Lower leg skin (tissue), 4 donors: ENCODE data around the gene SAMD9L. TPM values are rescaled to one million over a fixed set of nuclear protein-coding genes. Genes with fewer than 3 reads are reported as not detected.
A peak's percentile ranks its signal among the peaks of the same experiment; 100 is the strongest.

Experiments
- DNase-seq, 2 donors: peaks; one replicate each; pipeline ENCODE4 v3.0.0-alpha.2; 2019; ENCODE audit warnings: low spot score in 2 of 2
- H3K4me3 ChIP-seq: fragments of 200-600 bp; sonication (generic); 2 replicates; pipeline ENCODE4 v1.5.1; 2017; ENCODE audit warnings: mild to moderate bottlenecking, low read depth; ENCODE audit not compliant: poor library complexity, severe bottlenecking
- POLR2A ChIP-seq, 2 donors: fragments of 450-650 bp; IDR thresholded peaks; one replicate each; pipeline ENCODE4 v1.6.1; 2016 to 2017; ENCODE audit warnings: antibody characterized with exemption in 2 of 2, mild to moderate bottlenecking in 1 of 2, moderate library complexity in 1 of 2
- WGBS, 2 donors: methylation state at CpG; one replicate each; pipeline ENCODE4 v1.1.5; 2018; 5-methylcytosine and 5-hydroxymethylcytosine counted together
- intact Hi-C: fragments of 100-400 bp; cut with DNase I; formaldehyde crosslinking; loops from one replicate; pipeline ENCODE4 v1.15.0; 2023; ENCODE audit warnings: low total_unique reads
- total RNA-seq, 4 donors: library from RNA; depleted of rRNA; stranded (reverse); fragments of >200 nt; gene quantifications; one replicate each; pipeline ENCODE4 v1.1.0, GENCODE V29; 2016
- TF ChIP-seq, protein P1 (sequence below), 3 donors: fragments of 450-650 bp; IDR thresholded peaks; one replicate each; pipeline ENCODE4 v1.5.1; 2016; ENCODE audit warnings: antibody characterized with exemption in 3 of 3, mild to moderate bottlenecking in 3 of 3, moderate library complexity in 2 of 3

Gene SAMD9L
- total RNA-seq, 4 donors from 2014 or later = 0.65 to 2.5 (median 1.5) TPM

DNA sequence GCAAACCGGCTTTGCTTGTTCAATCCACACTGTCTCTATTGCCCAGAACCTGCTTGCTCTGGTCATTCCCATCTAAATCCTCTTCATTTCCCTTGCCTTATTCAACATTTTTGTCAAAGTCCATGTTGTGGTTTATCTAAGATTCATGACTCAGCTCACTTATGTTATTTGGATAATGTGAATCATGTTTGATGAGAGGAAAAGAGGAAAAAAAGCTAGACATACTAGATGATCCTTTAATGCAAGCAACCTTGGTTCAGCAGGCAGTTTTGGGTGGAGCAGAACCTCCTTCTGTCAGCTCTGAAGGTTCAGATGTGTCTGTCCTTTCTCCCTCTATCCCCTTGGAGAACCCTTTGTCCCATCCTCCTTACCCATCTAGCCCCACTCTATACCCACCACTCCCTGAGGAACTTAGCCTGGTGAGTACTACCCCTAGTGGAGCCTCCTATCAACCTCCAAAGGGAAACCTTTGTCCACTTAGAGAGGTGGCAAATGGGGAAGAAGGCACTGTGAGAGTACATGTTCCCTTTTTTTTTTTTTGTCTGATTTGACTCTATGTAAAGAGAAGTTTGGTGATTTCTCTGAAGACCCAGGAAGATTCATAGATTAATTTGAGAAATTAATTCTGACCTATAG lies 2.1 kb upstream of the SAMD9L start:
- intact Hi-C loops = no loop called here
- TF ChIP-seq, protein P1, sequence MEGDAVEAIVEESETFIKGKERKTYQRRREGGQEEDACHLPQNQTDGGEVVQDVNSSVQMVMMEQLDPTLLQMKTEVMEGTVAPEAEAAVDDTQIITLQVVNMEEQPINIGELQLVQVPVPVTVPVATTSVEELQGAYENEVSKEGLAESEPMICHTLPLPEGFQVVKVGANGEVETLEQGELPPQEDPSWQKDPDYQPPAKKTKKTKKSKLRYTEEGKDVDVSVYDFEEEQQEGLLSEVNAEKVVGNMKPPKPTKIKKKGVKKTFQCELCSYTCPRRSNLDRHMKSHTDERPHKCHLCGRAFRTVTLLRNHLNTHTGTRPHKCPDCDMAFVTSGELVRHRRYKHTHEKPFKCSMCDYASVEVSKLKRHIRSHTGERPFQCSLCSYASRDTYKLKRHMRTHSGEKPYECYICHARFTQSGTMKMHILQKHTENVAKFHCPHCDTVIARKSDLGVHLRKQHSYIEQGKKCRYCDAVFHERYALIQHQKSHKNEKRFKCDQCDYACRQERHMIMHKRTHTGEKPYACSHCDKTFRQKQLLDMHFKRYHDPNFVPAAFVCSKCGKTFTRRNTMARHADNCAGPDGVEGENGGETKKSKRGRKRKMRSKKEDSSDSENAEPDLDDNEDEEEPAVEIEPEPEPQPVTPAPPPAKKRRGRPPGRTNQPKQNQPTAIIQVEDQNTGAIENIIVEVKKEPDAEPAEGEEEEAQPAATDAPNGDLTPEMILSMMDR (IDR thresholded peaks at IDR 0.05) = no peak
- TF ChIP-seq POLR2A (IDR thresholded peaks at IDR 0.05) = no peak
- H3K4me3 ChIP-seq = no peak overlapping the region
- DNase-seq = no peak
- WGBS, 2 donors = 90 to 91% methylated on average over 1 of the region's 1 CpG

DNA sequence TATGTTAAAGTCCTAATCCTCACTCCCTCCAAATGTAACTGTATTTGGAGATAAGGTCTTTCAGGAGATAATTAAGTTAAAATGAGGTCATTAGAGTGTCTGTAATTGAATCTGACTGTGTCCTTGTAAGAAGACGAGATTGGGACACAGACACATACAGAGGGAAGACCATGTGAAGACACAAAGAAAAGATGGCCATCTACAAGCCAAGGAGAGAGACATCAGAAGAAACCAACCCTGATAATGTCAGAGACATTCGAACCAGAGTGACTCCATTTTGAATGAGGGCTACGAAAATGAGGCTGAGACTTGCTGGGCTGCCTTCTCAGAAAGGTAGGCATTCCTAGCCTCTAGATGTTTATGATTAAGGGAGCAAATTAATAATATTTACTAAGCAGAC lies 542 bp upstream of the SAMD9L start:
- WGBS, 2 donors = 77 to 90% methylated on average over 3 of the region's 3 CpGs

DNA sequence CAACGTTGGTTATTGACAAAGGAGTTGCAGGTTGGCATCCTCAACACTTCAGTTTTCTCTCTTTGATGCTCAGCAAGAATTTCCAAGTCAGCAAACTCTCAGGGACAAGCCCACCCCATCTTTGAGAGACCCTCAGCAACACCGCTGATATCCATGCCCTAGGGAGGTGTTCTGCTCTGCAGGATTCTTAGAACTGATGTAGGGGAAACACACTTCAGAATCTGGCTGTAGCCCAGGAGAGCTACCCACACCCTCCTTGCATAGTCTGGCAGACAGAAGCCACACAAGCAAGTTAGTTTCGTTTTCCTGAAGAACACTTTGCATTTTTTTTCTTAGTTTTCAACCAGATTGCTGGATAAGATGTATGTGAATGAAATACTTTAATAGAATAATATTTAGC lies 822 bp downstream of the SAMD9L start:
- 3 to 6% methylated on average over 3 of the region's 3 CpGs for WGBS, 2 donors
- TF ChIP-seq, protein P1 (IDR thresholded peaks at IDR 0.05) = no peak
- TF ChIP-seq POLR2A (IDR thresholded peaks at IDR 0.05) = no peak
- no peak overlapping the region for H3K4me3 ChIP-seq
- intact Hi-C loops = no loop called here
- DNase-seq = peak in 1 of 2 donors; percentile 82

More for the DNA sequence above, 542 bp upstream of the SAMD9L start:
- TF ChIP-seq, protein P1 (IDR thresholded peaks at IDR 0.05) = no peak
- TF ChIP-seq POLR2A (IDR thresholded peaks at IDR 0.05) = no peak
- intact Hi-C loops = no loop called here
- DNase-seq = no peak
- no peak overlapping the region for H3K4me3 ChIP-seq

DNA sequence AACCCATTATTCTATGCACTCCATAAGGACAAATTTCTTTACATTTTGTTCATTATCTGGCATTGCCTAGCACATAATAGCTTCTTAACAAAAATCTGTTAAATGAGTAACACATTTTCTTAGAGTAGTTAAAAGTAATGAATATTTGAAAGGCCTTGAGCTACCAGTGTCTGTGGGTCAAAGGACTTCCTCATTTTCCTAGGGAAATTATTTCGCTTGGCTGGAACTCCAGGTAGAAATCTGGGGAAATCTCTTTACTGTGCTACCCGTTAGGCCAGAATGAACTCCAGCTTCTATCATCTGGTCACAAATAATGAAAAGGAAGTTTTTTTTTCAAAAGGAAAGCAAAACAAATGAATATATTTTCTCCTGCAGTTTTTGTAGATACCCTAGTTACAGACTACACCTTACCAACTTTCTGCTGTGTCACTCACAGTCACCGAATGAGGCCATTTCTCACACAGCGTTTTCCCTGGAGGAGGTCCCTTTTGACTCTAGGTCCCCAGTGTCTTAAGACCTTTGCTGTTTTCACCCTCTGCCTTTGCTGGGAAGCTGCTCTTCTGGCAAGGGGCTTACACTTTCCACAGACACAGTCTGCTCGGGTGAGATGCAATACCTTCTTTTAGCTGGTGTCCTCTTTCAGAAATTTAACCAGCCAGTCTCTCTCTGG lies 1.6 kb downstream of the SAMD9L start:
- no peak for DNase-seq
- WGBS, 2 donors = 53 to 58% methylated on average over 5 of the region's 5 CpGs
- no peak overlapping the region for H3K4me3 ChIP-seq
- intact Hi-C loops = no loop called here
- TF ChIP-seq, protein P1 (IDR thresholded peaks at IDR 0.05) = no peak
- TF ChIP-seq POLR2A (IDR thresholded peaks at IDR 0.05) = no peak

DNA sequence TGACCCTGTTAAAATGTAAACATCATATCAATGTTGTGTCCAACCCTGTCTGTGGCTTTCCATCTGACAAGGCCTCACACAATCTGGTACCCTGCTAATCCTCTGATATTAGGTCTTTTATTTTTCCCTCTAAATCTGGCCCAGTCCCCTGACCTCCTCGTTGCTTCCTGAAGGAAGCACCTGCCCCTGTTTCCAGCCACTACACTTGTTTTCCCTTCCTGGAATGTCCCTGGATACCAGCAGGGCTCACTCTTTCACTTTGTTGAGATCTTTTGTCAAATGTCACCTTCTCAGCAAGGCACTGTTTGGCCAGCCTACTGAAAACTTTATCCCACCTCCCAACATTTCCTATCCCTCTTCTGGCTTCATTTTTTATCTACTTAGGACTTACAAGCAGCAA lies 2.1 kb downstream of the SAMD9L start:
- no peak overlapping the region for H3K4me3 ChIP-seq
- 54 to 56% methylated on average over 1 of the region's 1 CpG for WGBS, 2 donors
- intact Hi-C loops = no loop called here
- TF ChIP-seq POLR2A (IDR thresholded peaks at IDR 0.05) = no peak
- TF ChIP-seq, protein P1 (IDR thresholded peaks at IDR 0.05) = no peak
- DNase-seq = no peak
